Endothelial cell of umbilical vein (primary cell): ENCODE results near the gene PPP1R9B. TPM values are rescaled to one million over a fixed set of nuclear protein-coding genes. Genes with fewer than 3 reads are reported as not detected.

Experiments
- BruUV-seq: library from RNA; stranded (reverse); fragments of 400-500 nt; replicated peaks from 2 replicates; lab custom pipeline; 2021; lab: Mats Ljungman, UMichigan
- CTCF ChIA-PET: fragments of 300-600, 350-600 bp; sonication (Branson Sonifier 250); formaldehyde crosslinking; loops from one replicate; lab custom pipeline; 2021; ENCODE audit warnings: antibody characterized with exemption, inconsistent platforms; lab: Charles Lee
- POLR2A ChIA-PET: fragments of 300-600, 350-600 bp; sonication (Branson Sonifier 250); formaldehyde crosslinking; loops from one replicate; lab custom pipeline; 2021; ENCODE audit warnings: antibody characterized with exemption, inconsistent platforms; lab: Charles Lee
- DNase-seq: peaks from one replicate; pipeline ENCODE4 v3.0.0-alpha.2; 2011; ENCODE audit warnings: low read depth, low spot score
- FAIRE-seq: peaks from 2 replicates; lab custom pipeline; 2011; peaks lifted over from hg19 to GRCh38; lab: Jason Lieb, UNC
- H2AFZ ChIP-seq: 2 replicates; pipeline ENCODE4 v1.6.0; 2012; ENCODE audit warnings: low read depth, low read length, control low read depth, inconsistent platforms
- H3K27ac ChIP-seq: 2 replicates; pipeline ENCODE4 v1.5.1; 2011; ENCODE audit warnings: low read depth, mild to moderate bottlenecking, control low read depth, low read length, moderate library complexity; ENCODE audit not compliant: insufficient read depth
- H3K27me3 ChIP-seq, 2 experiments: 2 replicates each; pipeline versions ENCODE4 v1.6.0 to v1.6.1; 2011; ENCODE audit warnings: low read length in 2 of 2, mixed read lengths in 1 of 2; ENCODE audit not compliant: control insufficient read depth in 2 of 2, insufficient read depth in 2 of 2
- H3K36me3 ChIP-seq, 2 experiments: 2 replicates in 1 of 2; 3 replicates in 1 of 2; pipeline ENCODE4 v1.5.1; 2011; ENCODE audit warnings: low read length in 2 of 2, mild to moderate bottlenecking in 1 of 2, moderate library complexity in 1 of 2; ENCODE audit not compliant: control insufficient read depth in 2 of 2, insufficient read depth in 2 of 2; ENCODE audit errors: extremely low read depth in 1 of 2
- H3K4me1 ChIP-seq: 3 replicates; pipeline ENCODE4 v1.5.1; 2011; ENCODE audit warnings: mild to moderate bottlenecking, low read length; ENCODE audit not compliant: control insufficient read depth, insufficient read depth; ENCODE audit errors: extremely low read depth
- H3K4me2 ChIP-seq: 2 replicates; pipeline ENCODE4 v1.6.1; 2011; ENCODE audit warnings: low read length, control low read depth, mixed read lengths; ENCODE audit not compliant: insufficient read depth
- H3K4me3 ChIP-seq, 3 experiments: fragments of 200-600 bp in 1 of 3; sonication (generic), shearing (Covaris generic) in 1 of 3; replicated peaks in 1 of 3; 2 replicates each; pipeline ENCODE4 v1.5.1; 2011 to 2016; ENCODE audit warnings: control low read depth in 3 of 3, low read length in 3 of 3, mild to moderate bottlenecking in 2 of 3, inconsistent platforms in 1 of 3, low read depth in 1 of 3, moderate library complexity in 1 of 3; ENCODE audit not compliant: insufficient read depth in 1 of 3
- H3K79me2 ChIP-seq: 2 replicates; pipeline ENCODE4 v1.6.0; 2012; ENCODE audit warnings: low read length, inconsistent platforms; ENCODE audit not compliant: control insufficient read depth, insufficient read depth
- H3K9ac ChIP-seq: replicated peaks from 2 replicates; pipeline ENCODE3; 2011; ENCODE audit warnings: low read length, control low read depth; ENCODE audit not compliant: insufficient read depth; ENCODE audit errors: extremely low read depth
- H3K9me1 ChIP-seq: replicated peaks from 3 replicates; pipeline ENCODE4 v1.6.0; 2011; ENCODE audit warnings: mild to moderate bottlenecking, low read length; ENCODE audit not compliant: control insufficient read depth, insufficient read depth; ENCODE audit errors: extremely low read depth
- H3K9me3 ChIP-seq: replicated peaks from 2 replicates; pipeline ENCODE4 v1.5.1; 2012; ENCODE audit warnings: low read length, inconsistent platforms; ENCODE audit not compliant: control insufficient read depth, insufficient read depth
- H4K20me1 ChIP-seq: replicated peaks from 2 replicates; pipeline ENCODE3; 2011; ENCODE audit warnings: mild to moderate bottlenecking, low read length; ENCODE audit not compliant: control insufficient read depth, insufficient read depth; ENCODE audit errors: extremely low read depth
- CTCF ChIP-seq, 2 donors: IDR thresholded peaks; 1 replicate in 1 of 2; 2 replicates in 1 of 2; pipeline ENCODE4 v1.5.1; 2011; ENCODE audit warnings: low read length in 2 of 2, mild to moderate bottlenecking in 2 of 2, moderate library complexity in 2 of 2, control low read depth in 1 of 2, inconsistent platforms in 1 of 2, low read depth in 1 of 2; ENCODE audit not compliant: insufficient read depth in 1 of 2; ENCODE audit errors: extremely low read depth in 1 of 2
- EZH2 ChIP-seq: IDR thresholded peaks from 2 replicates; pipeline ENCODE4 v1.6.1; 2012; ENCODE audit warnings: borderline replicate concordance, low read depth, mild to moderate bottlenecking, moderate library complexity, low read length, inconsistent platforms; ENCODE audit not compliant: severe bottlenecking
- FOS ChIP-seq: IDR thresholded peaks from 2 replicates; pipeline ENCODE4 v1.6.1; 2011; ENCODE audit warnings: mild to moderate bottlenecking, low read length, moderate library complexity, borderline replicate concordance; ENCODE audit not compliant: insufficient read depth
- JUN ChIP-seq: IDR thresholded peaks from 2 replicates; pipeline ENCODE4 v1.6.1; 2011; ENCODE audit warnings: borderline replicate concordance, low read depth; ENCODE audit not compliant: insufficient read length, insufficient read depth
- MAX ChIP-seq: IDR thresholded peaks from 2 replicates; pipeline ENCODE4 v1.6.1; 2011; ENCODE audit not compliant: insufficient read depth, insufficient read length
- MYC ChIP-seq: IDR thresholded peaks from one replicate; pipeline ENCODE4 v1.6.1; 2011; ENCODE audit warnings: mild to moderate bottlenecking, low read depth, low read length
- POLR2A ChIP-seq: IDR thresholded peaks from 2 replicates; pipeline ENCODE4 v1.6.1; 2012; ENCODE audit warnings: low read depth, mild to moderate bottlenecking, control low read depth, low read length
- POLR2AphosphoS5 ChIP-seq: IDR thresholded peaks from 2 replicates; pipeline ENCODE4 v1.6.1; 2012; ENCODE audit warnings: low read depth, mild to moderate bottlenecking, control low read depth, low read length, moderate library complexity; ENCODE audit not compliant: insufficient read depth
- dilution Hi-C: fragments of 300-500 bp; cut with MboI; formaldehyde crosslinking; loops from one replicate; pipeline ENCODE4 v1.15.0; 2019; ENCODE audit warnings: low sequenced_read_pairs; ENCODE audit not compliant: extremely low pct_ligation_motif_present
- intact Hi-C: fragments of 100-400 bp; cut with micrococcal nuclease; formaldehyde crosslinking; loops from one replicate; pipeline ENCODE4 v1.10.0; 2022
- polyA plus RNA-seq, 4 experiments: library from polyadenylated mRNA; depleted of rRNA in 3 of 4; stranded (reverse) in 3 of 4; unstranded in 1 of 4; fragments of >200 nt; gene quantifications; 2 replicates each; pipeline versions ENCODE4 v1.2.1 to v1.2.3, GENCODE V29; 2011 to 2012; ENCODE audit warnings: missing spikeins in 1 of 4
- total RNA-seq: library from RNA; stranded (reverse); gene quantifications from 2 replicates; pipeline ENCODE4 v1.2.3, GENCODE V29; 2021

Gene PPP1R9B
- total and polyA plus RNA-seq, 2 donors (not counting 3 experiments of a cell fraction or from before 2014, with no cell fraction given): 20.1 to 60.2 TPM

DNA sequence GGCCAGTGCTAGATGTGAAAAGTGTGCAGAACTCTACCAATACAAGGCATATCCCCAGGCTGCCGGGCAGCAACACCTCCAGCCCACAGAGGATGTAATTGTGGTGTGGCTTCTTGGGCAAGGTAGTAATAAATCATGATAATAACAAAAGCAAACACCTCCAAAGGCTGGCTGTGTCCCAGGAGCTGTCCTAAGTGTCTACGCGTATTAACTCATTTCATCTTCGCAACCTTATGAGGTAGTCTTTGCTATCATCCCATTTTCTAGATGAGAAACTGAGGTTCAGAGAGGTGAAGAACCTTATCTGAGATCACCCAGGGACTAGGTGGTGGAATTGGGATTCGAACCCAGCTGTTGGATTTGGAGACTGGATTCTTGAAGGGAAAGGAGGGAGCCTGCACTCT, 50.0 kb downstream of the PPP1R9B start:
- DNase-seq (no peak), FAIRE-seq (no peak)
- intact Hi-C loops: no loop called here
- TF ChIP-seq POLR2AphosphoS5: no peak
- TF ChIP-seq POLR2A: no peak
- TF ChIP-seq JUN: no peak
- TF ChIP-seq FOS: no peak
- TF ChIP-seq CTCF (IDR thresholded peaks at IDR 0.05; ENCODE audit: extremely low read depth in 1 of 2, insufficient read depth in 1 of 2, low read depth in 1 of 2, low read length in 2 of 2): no peak
- Histone ChIP-seq H3K4me2 (no peak overlapping the region), H3K4me3 (no peak overlapping the region), H2AFZ (no peak overlapping the region), H3K9ac (no peak overlapping the region), H3K27ac (no peak overlapping the region), H4K20me1 (no peaks in the 10 kb centered on the region), H3K4me1 (peaks cover 3% of the 10 kb centered on the region), H3K36me3 (peaks cover 0 to 5% of the 10 kb centered on the region in 2 experiments), H3K27me3 (no peaks in the 10 kb centered on the region), H3K79me2 (no peaks in the 10 kb centered on the region), H3K9me3 (no peaks in the 10 kb centered on the region), H3K9me1 (no peaks in the 10 kb centered on the region)
- dilution Hi-C loops: no loop called here
- ChIA-PET POLR2A (no interaction called here), CTCF (interaction anchor here (0.8 kb wide), 1 partner anchor 17 kb away, joined by 4 read pairs; no protein-coding TSS in a partner anchor)
- BruUV-seq: no TSS peak

GRCh38 chr17:50099003-50099402, 51.5 kb downstream of the PPP1R9B start:
- TF ChIP-seq CTCF (IDR thresholded peaks at IDR 0.05; ENCODE audit: extremely low read depth in 1 of 2, insufficient read depth in 1 of 2, low read depth in 1 of 2, low read length in 2 of 2) (no peak), JUN (no peak), EZH2 (no peak), FOS (no peak), MYC (no peak), POLR2AphosphoS5 (no peak), MAX (no peak)
- Histone ChIP-seq H3K9me3 (no peaks in the 10 kb centered on the region), H3K9ac (no peak overlapping the region), H3K36me3 (peaks cover 0 to 5% of the 10 kb centered on the region in 2 experiments), H4K20me1 (no peaks in the 10 kb centered on the region), H3K27ac (no peak overlapping the region), H3K4me2 (no peak overlapping the region), H3K79me2 (no peaks in the 10 kb centered on the region), H3K9me1 (no peaks in the 10 kb centered on the region), H3K4me1 (peaks cover 10% of the 10 kb centered on the region), H3K4me3 (no peak overlapping the region), H3K27me3 (no peaks in the 10 kb centered on the region), H2AFZ (no peak overlapping the region)
- DNase-seq (no peak), FAIRE-seq (no peak)
- ChIA-PET POLR2A (no interaction called here), CTCF (interaction anchor here (1.2 to 2.1 kb wide), 2 partner anchors 15 to 71 kb away, joined by 3 to 5 read pairs; no protein-coding TSS in a partner anchor)
- BruUV-seq: no TSS peak
- intact Hi-C loops: no loop called here
- dilution Hi-C loops: no loop called here
